ENCODE data around the gene C2orf81.

- TF ChIP-seq CTCF (conservative IDR thresholded peaks at IDR 0.05; ENCODE audit: low read depth, low read length): no peak
- TF ChIP-seq MAFK (IDR thresholded peaks at IDR 0.05; ENCODE audit: low read depth, low read length): no peak
- no peak for TF ChIP-seq MAZ (IDR thresholded peaks at IDR 0.05; ENCODE audit: borderline replicate concordance, low read depth, low read length)
- no peak for TF ChIP-seq POLR2A (IDR thresholded peaks at IDR 0.05; ENCODE audit: low read depth, low read length)
Observed at GRCh38 chr2:74407682-74408081, 13.7 kb downstream of the C2orf81 start.

Measured in IMR-90 (cell line).